ENCODE results near the gene ZNF134.

Gene ZNF134

GRCh38 chr19:57632987-57633831 is 19.2 kb downstream of the ZNF134 start, which contains the start of gene ZNF211:
Gene ZNF211, plus strand, starts transcription at chr19:57633168. Its CDS starts 179 bp downstream, at chr19:57633347.
- in situ Hi-C loops (cut with HindIII; ENCODE audit: low pct_ligation_motif_present, low pct_unique_long_range_greater_than_20kb, low sequenced_read_pairs), result no loop called here

GRCh38 chr19:57633832-57634131 is 19.7 kb downstream of the ZNF134 start:
- in situ Hi-C loops (cut with HindIII; ENCODE audit: low pct_ligation_motif_present, low pct_unique_long_range_greater_than_20kb, low sequenced_read_pairs), result no loop called here
- no peak for DNase-seq

More at GRCh38 chr19:57632987-57633831, 19.2 kb downstream of the ZNF134 start, which contains the start of gene ZNF211:
- DNase-seq, result peak; percentile 93

GRCh38 chr19:57637379-57637778 is 23.3 kb downstream of the ZNF134 start:
- in situ Hi-C loops (cut with HindIII; ENCODE audit: low pct_ligation_motif_present, low pct_unique_long_range_greater_than_20kb, low sequenced_read_pairs), result no loop called here
- no peak for DNase-seq

GRCh38 chr19:57641715-57642234 is 27.7 kb downstream of the ZNF134 start:
- in situ Hi-C loops (cut with HindIII; ENCODE audit: low pct_ligation_motif_present, low pct_unique_long_range_greater_than_20kb, low sequenced_read_pairs), result no loop called here

GRCh38 chr19:57642396-57643046 is 28.5 kb downstream of the ZNF134 start:
- no peak for DNase-seq
- in situ Hi-C loops (cut with HindIII; ENCODE audit: low pct_ligation_motif_present, low pct_unique_long_range_greater_than_20kb, low sequenced_read_pairs), result no loop called here

More at GRCh38 chr19:57641715-57642234, 27.7 kb downstream of the ZNF134 start:
- no peak for DNase-seq

GRCh38 chr19:57643734-57644133 is 29.7 kb downstream of the ZNF134 start:
- DNase-seq, result no peak
- in situ Hi-C loops (cut with HindIII; ENCODE audit: low pct_ligation_motif_present, low pct_unique_long_range_greater_than_20kb, low sequenced_read_pairs), result no loop called here

- in situ Hi-C loops (cut with HindIII; ENCODE audit: low pct_ligation_motif_present, low pct_unique_long_range_greater_than_20kb, low sequenced_read_pairs), result no loop called here
- no peak for DNase-seq
Observed at GRCh38 chr19:57648331-57649003, 34.4 kb downstream of the ZNF134 start.

- no peak for DNase-seq
- in situ Hi-C loops (cut with HindIII; ENCODE audit: low pct_ligation_motif_present, low pct_unique_long_range_greater_than_20kb, low sequenced_read_pairs), result no loop called here
Observed at GRCh38 chr19:57651654-57651996, 37.6 kb downstream of the ZNF134 start.

- DNase-seq, result no peak
- in situ Hi-C loops (cut with HindIII; ENCODE audit: low pct_ligation_motif_present, low pct_unique_long_range_greater_than_20kb, low sequenced_read_pairs), result no loop called here
Observed at GRCh38 chr19:57653689-57654088, 39.6 kb downstream of the ZNF134 start.

GRCh38 chr19:57655443-57655842 is 41.4 kb downstream of the ZNF134 start:
- no peak for DNase-seq
- in situ Hi-C loops (cut with HindIII; ENCODE audit: low pct_ligation_motif_present, low pct_unique_long_range_greater_than_20kb, low sequenced_read_pairs), result no loop called here

- DNase-seq, result no peak
- in situ Hi-C loops (cut with HindIII; ENCODE audit: low pct_ligation_motif_present, low pct_unique_long_range_greater_than_20kb, low sequenced_read_pairs), result no loop called here
Observed at GRCh38 chr19:57656346-57656745, 42.3 kb downstream of the ZNF134 start.

GRCh38 chr19:57664269-57665127 is 50.5 kb downstream of the ZNF134 start:
- in situ Hi-C loops (cut with HindIII; ENCODE audit: low pct_ligation_motif_present, low pct_unique_long_range_greater_than_20kb, low sequenced_read_pairs), result no loop called here

GRCh38 chr19:57665261-57665806 is 51.3 kb downstream of the ZNF134 start:
- in situ Hi-C loops (cut with HindIII; ENCODE audit: low pct_ligation_motif_present, low pct_unique_long_range_greater_than_20kb, low sequenced_read_pairs), result no loop called here
- no peak for DNase-seq

More at GRCh38 chr19:57664269-57665127, 50.5 kb downstream of the ZNF134 start:
- peak; percentile 32 for DNase-seq

GRCh38 chr19:57667228-57667627 is 53.2 kb downstream of the ZNF134 start:
- no peak for DNase-seq
- in situ Hi-C loops (cut with HindIII; ENCODE audit: low pct_ligation_motif_present, low pct_unique_long_range_greater_than_20kb, low sequenced_read_pairs), result no loop called here

- in situ Hi-C loops (cut with HindIII; ENCODE audit: low pct_ligation_motif_present, low pct_unique_long_range_greater_than_20kb, low sequenced_read_pairs), result no loop called here
- no peak for DNase-seq
Observed at GRCh38 chr19:57668635-57669034, 54.6 kb downstream of the ZNF134 start, which contains the start of gene ZSCAN4. Gene ZSCAN4, plus strand, starts transcription at chr19:57668935. Its CDS starts 7,211 bp downstream, at chr19:57676146.

- no peak for DNase-seq
- in situ Hi-C loops (cut with HindIII; ENCODE audit: low pct_ligation_motif_present, low pct_unique_long_range_greater_than_20kb, low sequenced_read_pairs), result no loop called here
Observed at GRCh38 chr19:57671124-57671895, 57.3 kb downstream of the ZNF134 start.

GRCh38 chr19:57672466-57672865 is 58.4 kb downstream of the ZNF134 start:
- in situ Hi-C loops (cut with HindIII; ENCODE audit: low pct_ligation_motif_present, low pct_unique_long_range_greater_than_20kb, low sequenced_read_pairs), result no loop called here
- no peak for DNase-seq

All from ACHN (cell line).